ENCODE results near the gene DUSP1. TPM values are rescaled to one million over a fixed set of nuclear protein-coding genes. Genes with fewer than 3 reads are reported as not detected.

Gene DUSP1
- total RNA-seq, 1 donor from 2014 or later: 10.6 TPM

DNA sequence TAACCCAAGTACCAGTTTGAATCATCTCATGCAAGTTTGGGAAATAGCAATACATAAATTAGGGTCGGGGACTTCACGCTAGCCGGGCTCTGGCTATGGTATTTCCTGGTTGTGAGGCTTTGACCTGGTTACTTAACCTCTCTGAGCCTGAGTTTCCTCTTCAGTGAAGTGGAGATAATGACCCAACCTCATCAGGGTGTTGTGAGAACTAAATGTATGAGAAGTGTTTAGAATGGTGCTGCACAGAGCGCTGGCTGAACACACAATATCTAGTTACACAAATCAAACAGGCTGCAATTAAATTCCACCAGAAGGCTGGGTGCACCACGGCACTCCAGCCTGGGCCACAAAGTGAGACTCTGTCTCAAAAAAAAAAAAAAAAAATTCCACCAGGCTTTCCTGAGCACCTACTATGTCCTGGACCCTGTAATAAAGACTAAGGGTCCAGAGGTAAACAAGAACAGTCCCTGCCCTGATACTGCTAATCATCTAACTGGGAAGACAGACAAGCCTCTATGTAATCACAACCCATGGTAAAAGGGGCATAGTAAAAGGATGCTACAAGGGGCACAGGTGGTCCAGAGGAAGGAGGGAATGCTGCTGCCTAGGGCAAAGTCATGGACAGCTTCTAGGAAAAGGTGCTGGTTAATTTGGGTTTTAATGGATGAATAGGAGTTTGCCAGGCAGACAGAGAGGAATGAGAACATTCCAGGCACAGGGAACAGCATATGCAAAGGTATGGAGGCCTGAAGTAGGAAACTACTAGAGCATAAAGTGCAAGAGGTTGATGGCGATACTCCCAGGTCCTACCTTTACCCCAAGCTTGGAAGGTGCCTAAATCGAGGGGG lies 27.7 kb downstream of the DUSP1 start:
- H3K4me1 Mint-ChIP-seq: peaks cover 2% of the 10 kb centered on the region
- H3K36me3 Mint-ChIP-seq (ENCODE audit: low read depth): no peaks in the 10 kb centered on the region
- intact Hi-C loops (cut with micrococcal nuclease): no loop called here
- peaks cover 1% of the 10 kb centered on the region for H3K27me3 Mint-ChIP-seq
- no peak overlapping the region for H3K4me3 Mint-ChIP-seq
- H3K9me3 Mint-ChIP-seq: peaks cover 3% of the 10 kb centered on the region
- H3K27ac Mint-ChIP-seq: no peak overlapping the region
- no peak for DNase-seq

DNA sequence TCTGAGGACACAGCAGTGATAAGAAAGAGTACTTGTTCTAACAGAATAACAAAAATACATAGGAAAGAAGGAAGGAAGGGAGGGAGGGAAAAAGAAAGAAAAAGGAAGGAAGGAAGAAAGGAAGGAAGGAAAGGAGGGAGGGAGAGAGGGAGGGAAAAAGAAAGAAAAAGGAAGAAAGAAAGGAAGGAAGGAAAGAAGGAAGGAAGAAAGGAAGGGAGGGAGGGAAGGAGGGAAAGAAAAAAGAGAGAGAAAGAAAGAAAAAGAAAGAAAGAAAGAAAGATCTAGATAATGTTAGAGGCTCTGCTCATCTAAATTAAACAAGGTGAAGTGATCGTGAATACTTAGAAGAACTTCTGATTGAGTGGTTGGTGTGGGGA lies 29.8 kb downstream of the DUSP1 start:
- Mint-ChIP-seq H3K27ac (no peak overlapping the region), H3K9me3 (no peaks in the 10 kb centered on the region), H3K4me1 (peaks cover 2% of the 10 kb centered on the region), H3K36me3 (ENCODE audit: low read depth) (no peaks in the 10 kb centered on the region), H3K4me3 (no peak overlapping the region), H3K27me3 (peaks cover 1% of the 10 kb centered on the region)
- intact Hi-C loops (cut with micrococcal nuclease): no loop called here
- no peak for DNase-seq

DNA sequence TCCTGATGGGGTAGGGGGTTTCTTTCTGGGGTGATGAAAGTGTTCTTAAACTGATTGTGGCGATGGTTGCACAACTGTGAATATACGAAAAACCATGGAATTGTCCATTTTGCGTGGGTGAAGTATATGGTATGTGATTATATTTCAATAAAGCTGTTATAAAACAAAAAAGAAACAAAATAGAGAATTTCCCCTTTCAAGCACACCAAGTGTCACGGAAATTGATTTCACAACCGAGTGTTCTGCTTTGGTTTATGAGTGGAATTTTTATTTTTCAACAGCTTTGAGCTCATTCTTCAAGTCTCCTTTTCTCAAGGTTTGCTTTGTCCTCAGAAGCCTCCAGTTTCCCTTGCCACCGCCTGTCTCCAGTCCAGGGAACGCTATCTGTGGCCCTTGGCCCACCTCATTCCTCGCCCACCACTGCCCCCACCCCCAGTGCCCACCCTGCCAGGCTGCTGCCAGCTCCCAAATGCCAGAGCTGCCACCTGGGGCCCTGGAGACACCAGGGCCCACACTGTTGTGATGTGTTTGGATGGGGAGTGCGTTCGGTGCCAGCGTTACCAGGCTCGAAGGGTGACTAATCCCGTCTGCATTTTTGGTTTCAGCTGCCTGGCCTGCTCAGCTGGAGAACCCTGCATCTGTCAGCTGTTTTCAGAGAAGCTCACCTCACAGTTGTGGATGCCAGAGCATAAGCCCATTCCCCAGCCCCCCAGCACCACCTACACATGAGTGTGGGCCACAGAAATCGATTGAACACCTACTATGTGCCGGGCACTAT lies 30.4 kb downstream of the DUSP1 start:
- Mint-ChIP-seq H3K9me3 (no peaks in the 10 kb centered on the region), H3K4me1 (peaks cover 2% of the 10 kb centered on the region), H3K4me3 (no peak overlapping the region), H3K27me3 (peaks cover 1% of the 10 kb centered on the region), H3K27ac (no peak overlapping the region), H3K36me3 (ENCODE audit: low read depth) (no peaks in the 10 kb centered on the region)
- DNase-seq: no peak
- intact Hi-C loops (cut with micrococcal nuclease): no loop called here

DNA sequence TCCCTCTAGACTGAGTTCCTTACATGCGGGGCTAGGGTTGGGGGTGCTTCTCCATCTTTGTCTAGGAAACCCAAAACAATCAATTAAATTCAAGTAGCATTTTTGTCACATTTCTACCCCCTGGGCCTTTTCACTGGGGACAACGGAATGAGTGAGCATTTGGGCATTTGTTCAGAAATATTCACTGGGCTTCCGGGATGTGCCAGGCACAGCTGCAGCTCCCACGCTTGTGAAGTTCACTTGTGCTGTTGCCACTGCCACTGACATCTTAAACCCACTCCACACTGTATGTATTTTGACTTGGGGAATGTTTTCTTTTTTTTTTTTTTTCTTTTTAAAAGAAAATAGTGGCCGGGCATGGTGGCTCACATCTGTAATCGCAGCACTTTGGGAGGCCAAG lies 31.6 kb downstream of the DUSP1 start:
- Mint-ChIP-seq H3K27ac (no peak overlapping the region), H3K4me3 (no peak overlapping the region), H3K36me3 (ENCODE audit: low read depth) (no peaks in the 10 kb centered on the region), H3K4me1 (no peaks in the 10 kb centered on the region), H3K9me3 (no peaks in the 10 kb centered on the region), H3K27me3 (no peaks in the 10 kb centered on the region)
- DNase-seq: no peak
- intact Hi-C loops (cut with micrococcal nuclease): no loop called here

DNA sequence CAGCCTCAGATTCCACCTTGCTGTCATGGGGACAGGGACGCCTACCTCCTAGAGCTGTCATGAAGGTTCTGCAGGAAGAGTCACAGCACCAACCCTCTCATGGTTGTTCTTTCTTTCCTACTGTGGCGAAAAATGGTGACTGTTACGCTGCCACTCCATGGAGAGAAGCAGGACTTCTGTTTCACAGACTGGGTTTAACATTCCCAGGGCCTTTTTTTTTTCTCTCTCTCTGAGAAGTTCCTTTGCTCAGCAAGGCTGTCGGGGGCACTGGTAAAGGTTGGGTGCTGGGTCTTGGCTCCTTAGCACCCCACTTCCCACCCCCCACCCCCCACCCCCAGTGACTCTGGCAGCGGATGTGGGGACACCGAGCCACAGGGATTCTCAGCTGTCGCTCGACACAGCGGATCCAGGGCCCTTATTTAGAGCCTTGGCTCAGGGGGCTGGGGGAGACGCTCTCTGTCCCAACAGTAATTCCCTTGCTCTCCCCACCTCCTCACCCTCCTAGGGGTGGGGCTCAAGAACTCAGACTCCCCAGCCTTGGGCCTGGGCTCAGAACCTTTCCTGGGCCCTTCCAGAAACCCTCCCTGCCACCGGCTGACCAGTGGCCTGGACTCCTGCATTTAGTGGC lies 34.4 kb downstream of the DUSP1 start:
- intact Hi-C loops (cut with micrococcal nuclease): no loop called here
- H3K36me3 Mint-ChIP-seq (ENCODE audit: low read depth): no peaks in the 10 kb centered on the region
- H3K9me3 Mint-ChIP-seq: no peaks in the 10 kb centered on the region
- H3K27me3 Mint-ChIP-seq: no peaks in the 10 kb centered on the region
- no peak for DNase-seq
- H3K27ac Mint-ChIP-seq: no peak overlapping the region
- no peaks in the 10 kb centered on the region for H3K4me1 Mint-ChIP-seq
- H3K4me3 Mint-ChIP-seq: no peak overlapping the region

DNA sequence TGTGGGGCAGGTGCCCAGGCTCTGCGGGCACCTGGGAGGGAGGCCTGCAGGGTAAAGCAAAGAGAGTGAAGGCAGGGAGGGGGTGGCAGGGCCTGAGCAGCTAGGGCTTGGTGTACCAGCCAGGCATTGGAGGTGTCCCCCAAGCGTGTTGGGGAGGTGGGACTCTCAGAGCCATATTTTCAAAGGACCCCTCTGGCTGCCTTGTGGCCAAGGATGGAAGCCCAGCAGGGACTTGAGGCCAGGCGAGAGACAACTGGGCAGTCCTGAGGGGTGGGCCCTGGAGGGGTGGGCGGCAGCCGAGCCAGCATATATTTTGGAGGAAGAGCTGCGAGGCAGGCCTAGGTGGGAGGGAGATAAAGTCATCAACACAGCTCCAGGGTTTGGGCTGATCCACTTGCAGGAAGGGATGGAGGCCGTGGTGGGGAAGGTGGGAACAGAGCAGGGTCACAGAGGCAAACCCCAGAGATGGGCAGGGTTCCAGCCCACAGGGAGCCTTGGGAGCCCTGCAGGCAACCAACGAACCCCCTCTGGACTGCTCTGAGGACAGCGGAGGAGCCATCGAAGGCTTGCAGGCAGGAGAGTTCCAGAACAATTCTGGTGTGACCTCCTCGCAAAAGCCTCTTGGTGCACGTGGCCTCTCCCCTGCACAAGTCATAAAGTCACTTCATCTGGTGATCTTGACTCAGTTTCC lies 35.7 kb downstream of the DUSP1 start:
- intact Hi-C loops (cut with micrococcal nuclease): no loop called here
- no peak overlapping the region for H3K27ac Mint-ChIP-seq
- H3K4me3 Mint-ChIP-seq: no peak overlapping the region
- H3K36me3 Mint-ChIP-seq (ENCODE audit: low read depth): no peaks in the 10 kb centered on the region
- DNase-seq: no peak
- no peaks in the 10 kb centered on the region for H3K27me3 Mint-ChIP-seq
- H3K9me3 Mint-ChIP-seq: no peaks in the 10 kb centered on the region
- H3K4me1 Mint-ChIP-seq: no peaks in the 10 kb centered on the region

DNA sequence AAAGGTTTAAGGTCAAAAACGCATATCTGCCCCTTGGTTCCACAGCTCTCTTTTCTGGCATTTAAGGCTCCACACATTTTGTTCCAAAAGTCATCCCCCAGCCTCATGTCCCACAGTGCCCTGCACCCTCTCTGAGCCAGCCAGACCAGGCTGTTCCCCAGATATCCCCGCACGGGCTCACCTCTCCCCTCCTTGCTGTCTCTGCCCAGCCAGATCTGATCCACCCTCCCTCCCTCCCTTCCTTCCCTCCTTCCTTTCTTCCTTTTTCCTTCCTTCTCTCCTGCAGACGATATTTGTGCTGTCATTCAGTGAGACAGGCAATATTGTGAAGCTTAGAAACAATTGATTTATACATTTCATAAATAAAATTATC lies 37.0 kb downstream of the DUSP1 start:
- DNase-seq: no peak
- Mint-ChIP-seq H3K4me3 (no peak overlapping the region), H3K27me3 (no peaks in the 10 kb centered on the region), H3K4me1 (no peaks in the 10 kb centered on the region), H3K27ac (no peak overlapping the region), H3K36me3 (ENCODE audit: low read depth) (no peaks in the 10 kb centered on the region), H3K9me3 (no peaks in the 10 kb centered on the region)
- intact Hi-C loops (cut with micrococcal nuclease): no loop called here

DNA sequence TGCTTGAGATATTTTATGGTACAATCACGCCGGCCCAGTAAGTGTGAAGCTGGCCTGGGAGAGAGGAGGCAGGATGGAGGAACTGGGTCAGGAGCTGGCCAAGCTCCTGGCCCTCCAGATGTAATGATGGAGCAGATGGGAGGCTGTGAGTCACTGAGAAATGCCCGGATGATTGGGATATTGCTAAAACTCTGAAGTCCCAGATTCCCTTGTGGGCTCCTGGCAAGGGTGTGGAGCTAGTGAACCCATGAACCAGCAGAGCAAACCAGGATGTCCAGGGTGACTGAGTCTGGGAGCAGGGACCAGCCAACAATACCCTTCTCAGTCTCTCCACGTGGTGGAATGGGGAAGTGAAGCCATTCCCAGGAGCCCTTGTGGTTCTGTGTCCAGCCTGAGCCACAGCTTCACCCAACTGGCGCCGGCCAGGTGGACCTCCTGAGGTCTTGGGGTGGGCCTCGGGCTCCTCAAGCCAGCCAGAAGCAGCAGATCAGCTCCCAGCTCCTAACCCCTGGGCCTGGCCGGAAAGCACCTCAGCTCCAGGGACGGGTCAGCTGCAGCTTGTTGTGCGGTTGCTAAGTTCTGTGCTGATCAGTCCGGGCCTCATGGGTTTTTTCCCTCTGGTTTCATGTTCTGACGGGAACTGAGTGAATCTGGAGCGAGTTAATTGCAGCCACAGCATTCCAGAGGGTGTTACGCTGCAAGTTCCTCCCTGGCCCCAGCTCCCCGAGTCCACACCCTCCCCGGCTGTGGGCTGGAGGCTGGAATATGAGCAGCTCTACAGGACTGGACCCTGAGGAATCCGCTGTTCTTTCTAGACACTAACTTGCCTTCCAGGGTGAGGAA lies 37.6 kb downstream of the DUSP1 start:
- no peak overlapping the region for H3K27ac Mint-ChIP-seq
- no peak for DNase-seq
- intact Hi-C loops (cut with micrococcal nuclease): no loop called here
- no peaks in the 10 kb centered on the region for H3K36me3 Mint-ChIP-seq (ENCODE audit: low read depth)
- H3K27me3 Mint-ChIP-seq: no peaks in the 10 kb centered on the region
- no peaks in the 10 kb centered on the region for H3K4me1 Mint-ChIP-seq
- H3K4me3 Mint-ChIP-seq: no peak overlapping the region
- H3K9me3 Mint-ChIP-seq: no peaks in the 10 kb centered on the region

DNA sequence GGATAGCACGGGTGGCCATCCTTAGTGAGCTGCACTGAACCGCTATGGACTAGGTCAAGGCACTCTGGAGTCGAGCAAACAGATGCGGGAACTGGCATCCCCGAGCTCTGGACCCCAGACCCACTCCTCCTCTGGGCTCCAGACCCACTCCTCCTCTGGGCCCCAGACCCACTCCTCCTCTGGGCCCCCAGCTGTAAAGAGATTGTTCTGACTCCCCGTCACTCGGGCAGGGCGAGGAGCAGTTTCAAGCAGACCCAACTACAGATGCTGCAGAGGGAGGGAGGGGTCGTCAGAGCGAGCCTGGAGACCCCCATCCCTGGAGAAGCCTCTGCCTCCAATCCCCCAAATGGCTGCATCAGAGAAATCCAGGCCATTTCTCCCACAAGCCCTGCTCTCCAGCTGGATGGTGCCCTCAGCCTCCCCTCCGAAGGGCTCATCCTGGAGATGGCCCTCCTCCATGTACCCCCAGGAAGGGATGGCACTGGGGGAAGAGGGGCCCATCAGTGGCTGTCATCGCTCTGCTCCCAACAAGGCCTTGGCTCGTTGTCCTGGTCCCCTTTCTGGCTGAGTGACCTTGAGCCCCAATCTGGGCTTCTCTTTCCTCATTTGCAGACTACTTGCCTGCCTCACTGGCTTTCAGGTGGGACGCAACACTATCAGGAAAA lies 38.7 kb downstream of the DUSP1 start:
- intact Hi-C loops (cut with micrococcal nuclease): no loop called here
- no peak for DNase-seq
- H3K36me3 Mint-ChIP-seq (ENCODE audit: low read depth): no peaks in the 10 kb centered on the region
- no peak overlapping the region for H3K4me3 Mint-ChIP-seq
- H3K27me3 Mint-ChIP-seq: no peaks in the 10 kb centered on the region
- no peaks in the 10 kb centered on the region for H3K4me1 Mint-ChIP-seq
- no peaks in the 10 kb centered on the region for H3K9me3 Mint-ChIP-seq
- no peak overlapping the region for H3K27ac Mint-ChIP-seq

DNA sequence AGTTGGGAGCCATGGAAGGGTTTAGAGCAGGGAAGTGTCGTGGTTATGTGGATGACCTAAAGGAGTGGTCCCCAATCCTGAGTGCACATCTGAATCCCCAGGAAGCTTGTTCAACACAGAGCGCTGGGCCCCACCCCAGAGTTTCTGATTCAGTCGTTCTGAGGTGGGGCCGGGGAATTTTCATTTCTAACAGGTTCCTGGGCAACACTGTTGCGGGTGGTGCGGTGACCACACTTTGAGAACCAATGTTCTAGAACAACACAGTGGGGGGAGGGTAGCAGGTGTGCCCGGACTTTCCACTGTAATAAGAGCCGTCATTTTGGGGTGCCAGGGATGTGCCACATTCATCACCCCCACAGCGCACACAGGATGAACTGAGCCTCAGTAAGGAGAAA lies 39.3 kb downstream of the DUSP1 start:
- Mint-ChIP-seq H3K9me3 (no peaks in the 10 kb centered on the region), H3K27me3 (no peaks in the 10 kb centered on the region), H3K4me1 (no peaks in the 10 kb centered on the region), H3K36me3 (ENCODE audit: low read depth) (no peaks in the 10 kb centered on the region), H3K4me3 (no peak overlapping the region), H3K27ac (no peak overlapping the region)
- intact Hi-C loops (cut with micrococcal nuclease): no loop called here
- DNase-seq: no peak

DNA sequence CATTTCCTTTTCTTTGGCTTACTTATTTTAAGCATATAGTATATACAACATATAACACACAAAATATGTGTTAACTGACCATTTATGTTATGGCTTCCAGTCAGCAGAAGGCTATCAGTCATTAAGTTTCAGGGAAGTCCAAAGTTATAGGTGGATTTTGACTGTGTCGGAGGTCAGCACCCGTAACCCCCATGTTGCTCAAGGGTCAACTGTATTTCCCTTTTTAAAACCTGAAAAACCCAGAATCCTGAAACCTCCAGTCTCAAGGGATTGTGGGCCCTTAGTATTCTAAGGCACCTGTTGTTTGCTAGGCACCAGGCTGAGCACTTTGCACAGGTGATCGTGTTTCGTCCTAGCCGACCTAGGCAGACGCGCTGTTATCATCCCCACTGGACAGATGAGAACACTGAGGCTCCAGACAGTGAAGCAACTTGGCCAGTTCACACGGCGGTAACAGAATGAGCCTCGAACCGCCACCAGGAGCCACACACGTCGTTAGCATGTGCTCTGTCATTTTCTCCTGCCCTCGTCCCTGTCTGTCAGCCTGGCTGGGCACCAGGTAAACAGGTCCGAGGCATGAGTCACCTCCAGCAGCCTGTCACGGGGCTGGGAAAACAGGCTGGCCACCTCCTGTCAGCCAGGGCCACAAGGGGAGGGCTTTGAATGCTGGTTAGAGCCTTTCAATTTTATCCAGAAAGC lies 39.9 kb downstream of the DUSP1 start:
- no peak for DNase-seq
- H3K9me3 Mint-ChIP-seq: no peaks in the 10 kb centered on the region
- no peak overlapping the region for H3K27ac Mint-ChIP-seq
- H3K4me3 Mint-ChIP-seq: no peak overlapping the region
- H3K36me3 Mint-ChIP-seq (ENCODE audit: low read depth): no peaks in the 10 kb centered on the region
- intact Hi-C loops (cut with micrococcal nuclease): no loop called here
- no peaks in the 10 kb centered on the region for H3K4me1 Mint-ChIP-seq
- H3K27me3 Mint-ChIP-seq: no peaks in the 10 kb centered on the region

DNA sequence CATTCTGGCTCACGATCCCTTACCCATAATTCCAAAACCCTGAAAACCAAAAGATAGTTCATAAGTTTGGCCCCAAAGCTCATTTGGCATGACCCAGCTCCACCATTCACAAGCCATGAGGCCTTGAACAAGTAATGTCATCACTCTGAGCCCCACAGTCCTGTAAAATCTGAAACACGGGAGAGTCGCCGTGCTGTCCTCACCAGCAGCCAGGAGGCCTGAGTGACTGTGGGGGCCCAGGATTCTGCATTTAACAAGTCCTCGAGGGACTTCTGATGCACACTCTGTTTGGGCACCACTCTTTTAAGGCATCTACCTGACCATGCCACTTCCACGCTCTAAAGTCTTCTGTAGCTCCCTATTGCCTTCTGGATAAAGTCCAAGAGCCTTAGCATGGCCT lies 40.8 kb downstream of the DUSP1 start:
- H3K4me1 Mint-ChIP-seq: no peaks in the 10 kb centered on the region
- no peaks in the 10 kb centered on the region for H3K27me3 Mint-ChIP-seq
- intact Hi-C loops (cut with micrococcal nuclease): no loop called here
- H3K36me3 Mint-ChIP-seq (ENCODE audit: low read depth): no peaks in the 10 kb centered on the region
- DNase-seq: no peak
- no peak overlapping the region for H3K4me3 Mint-ChIP-seq
- no peaks in the 10 kb centered on the region for H3K9me3 Mint-ChIP-seq
- H3K27ac Mint-ChIP-seq: no peak overlapping the region
